C4-2B (cell line): ENCODE data around the gene CDH24.

Experiments used
- ZFX ChIP-seq: fragments of 450-650 bp; IDR thresholded peaks from 2 replicates; pipeline ENCODE4 v1.6.1; 2017
- TF ChIP-seq, protein P1 (sequence below): fragments of 450-650 bp; conservative IDR thresholded peaks from 2 replicates; pipeline ENCODE4 v1.5.1; 2017; ENCODE audit warnings: mild to moderate bottlenecking

DNA sequence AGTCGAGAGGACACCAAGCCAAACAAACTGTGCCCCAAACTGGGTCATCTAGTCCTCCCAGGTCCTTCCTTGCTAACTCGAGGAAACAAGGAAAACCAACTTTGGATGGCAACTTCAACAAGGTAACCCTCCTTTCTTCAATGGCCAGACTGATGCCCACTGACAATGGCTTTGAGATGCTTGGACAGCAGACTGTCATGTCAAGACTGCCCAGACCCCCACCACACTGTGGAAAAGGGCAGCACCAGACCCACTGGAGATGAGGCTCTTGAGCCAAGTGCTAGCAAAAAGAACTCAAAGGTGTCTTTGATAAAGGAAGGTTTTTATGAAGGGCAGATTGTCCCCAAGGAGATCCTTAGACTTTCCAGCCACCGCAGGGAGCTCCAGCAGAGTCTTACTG, 9.0 kb upstream of the CDH24 start:
- TF ChIP-seq, protein P1, sequence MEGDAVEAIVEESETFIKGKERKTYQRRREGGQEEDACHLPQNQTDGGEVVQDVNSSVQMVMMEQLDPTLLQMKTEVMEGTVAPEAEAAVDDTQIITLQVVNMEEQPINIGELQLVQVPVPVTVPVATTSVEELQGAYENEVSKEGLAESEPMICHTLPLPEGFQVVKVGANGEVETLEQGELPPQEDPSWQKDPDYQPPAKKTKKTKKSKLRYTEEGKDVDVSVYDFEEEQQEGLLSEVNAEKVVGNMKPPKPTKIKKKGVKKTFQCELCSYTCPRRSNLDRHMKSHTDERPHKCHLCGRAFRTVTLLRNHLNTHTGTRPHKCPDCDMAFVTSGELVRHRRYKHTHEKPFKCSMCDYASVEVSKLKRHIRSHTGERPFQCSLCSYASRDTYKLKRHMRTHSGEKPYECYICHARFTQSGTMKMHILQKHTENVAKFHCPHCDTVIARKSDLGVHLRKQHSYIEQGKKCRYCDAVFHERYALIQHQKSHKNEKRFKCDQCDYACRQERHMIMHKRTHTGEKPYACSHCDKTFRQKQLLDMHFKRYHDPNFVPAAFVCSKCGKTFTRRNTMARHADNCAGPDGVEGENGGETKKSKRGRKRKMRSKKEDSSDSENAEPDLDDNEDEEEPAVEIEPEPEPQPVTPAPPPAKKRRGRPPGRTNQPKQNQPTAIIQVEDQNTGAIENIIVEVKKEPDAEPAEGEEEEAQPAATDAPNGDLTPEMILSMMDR, result no peak
- no peak for TF ChIP-seq ZFX
